HG03045 (cell line): ENCODE results near the gene RBM17.
"Not testable (repeated sequence)": the region's sequence is repeated elsewhere in the genome, so short reads cannot be mapped to it uniquely, and the experiment has no call there.

Experiments
- ATAC-seq: cut with Tn5 transposase; IDR thresholded peaks from one replicate; pipeline ENCODE4 v1.9.1; 2021; ENCODE audit warnings: mild to moderate bottlenecking, moderate library complexity; ENCODE audit not compliant: unreplicated experiment

Gene RBM17

DNA sequence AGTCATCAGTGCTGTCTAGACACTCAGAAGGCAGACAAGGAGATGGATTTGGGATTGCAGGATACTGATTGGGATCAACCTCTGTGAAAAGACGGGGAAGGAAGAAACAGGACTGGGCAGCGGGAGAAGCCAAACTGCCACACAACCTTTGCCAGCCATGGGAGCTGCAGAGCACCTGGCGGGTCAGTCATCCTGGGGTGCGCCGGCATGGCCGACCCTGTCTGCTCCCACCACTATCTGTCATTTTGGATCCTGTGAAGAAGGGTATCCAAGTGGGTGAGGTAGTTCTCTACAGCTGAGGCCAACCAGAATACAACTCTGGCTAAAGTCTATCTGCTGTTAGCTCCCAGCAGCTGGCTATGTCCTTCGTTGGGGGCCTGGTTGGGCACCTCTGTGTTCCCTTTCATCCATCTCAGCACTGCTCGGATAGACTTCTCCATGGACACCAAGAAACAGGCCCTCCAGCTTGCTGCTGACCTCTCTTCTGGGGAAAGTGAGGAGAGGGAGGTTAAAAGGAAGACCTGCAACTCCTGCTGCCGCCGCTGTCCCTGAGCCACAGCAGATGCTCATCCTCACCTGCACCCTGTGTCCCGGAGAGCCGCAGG lies 11.7 kb upstream of the RBM17 start:
- no peak for ATAC-seq

DNA sequence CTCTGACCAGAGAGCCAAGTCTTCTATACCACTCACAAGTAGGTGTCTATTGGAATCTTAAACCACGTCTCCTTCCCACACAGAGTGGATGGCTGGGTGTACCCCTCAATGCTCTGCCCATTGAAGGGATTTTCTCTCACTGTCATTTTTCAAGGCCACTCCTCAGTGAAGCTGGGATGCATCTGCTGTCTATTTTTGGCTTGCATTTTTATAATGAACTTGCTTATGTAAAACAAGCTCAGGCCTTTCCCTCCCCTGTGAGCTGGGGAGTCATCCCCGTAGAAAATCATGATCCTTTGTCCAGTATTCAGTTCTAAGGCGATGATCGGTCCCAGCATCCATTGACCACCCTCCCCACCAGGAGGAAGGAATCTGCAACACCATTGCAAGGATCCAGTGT lies 9.8 kb upstream of the RBM17 start:
- no peak for ATAC-seq

DNA sequence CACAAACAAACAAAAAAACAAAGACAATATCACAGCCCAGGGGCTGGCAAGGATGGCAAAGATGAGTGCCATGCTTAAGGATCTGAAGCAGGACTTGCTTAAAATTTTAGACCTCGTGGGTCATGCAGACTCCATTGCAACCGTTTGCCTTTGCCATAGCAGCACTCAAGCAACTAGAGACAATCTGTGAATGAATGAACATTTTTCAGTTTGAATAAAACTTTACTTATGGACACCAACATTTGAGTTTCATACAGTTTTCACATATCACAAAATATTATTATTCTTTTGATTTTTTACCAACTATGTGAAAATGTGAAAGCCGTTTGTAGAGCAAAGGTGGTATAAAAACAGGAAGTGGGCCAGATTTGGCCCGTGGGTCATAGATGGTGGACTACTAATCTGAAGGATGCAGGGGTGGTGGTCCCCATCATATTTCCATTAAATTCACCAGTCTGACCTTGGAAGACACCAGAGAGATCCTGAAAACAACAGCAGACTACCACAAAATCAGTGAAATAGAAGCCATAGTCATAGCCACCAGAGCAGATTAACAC lies 8.3 kb upstream of the RBM17 start:
- ATAC-seq, result no peak

DNA sequence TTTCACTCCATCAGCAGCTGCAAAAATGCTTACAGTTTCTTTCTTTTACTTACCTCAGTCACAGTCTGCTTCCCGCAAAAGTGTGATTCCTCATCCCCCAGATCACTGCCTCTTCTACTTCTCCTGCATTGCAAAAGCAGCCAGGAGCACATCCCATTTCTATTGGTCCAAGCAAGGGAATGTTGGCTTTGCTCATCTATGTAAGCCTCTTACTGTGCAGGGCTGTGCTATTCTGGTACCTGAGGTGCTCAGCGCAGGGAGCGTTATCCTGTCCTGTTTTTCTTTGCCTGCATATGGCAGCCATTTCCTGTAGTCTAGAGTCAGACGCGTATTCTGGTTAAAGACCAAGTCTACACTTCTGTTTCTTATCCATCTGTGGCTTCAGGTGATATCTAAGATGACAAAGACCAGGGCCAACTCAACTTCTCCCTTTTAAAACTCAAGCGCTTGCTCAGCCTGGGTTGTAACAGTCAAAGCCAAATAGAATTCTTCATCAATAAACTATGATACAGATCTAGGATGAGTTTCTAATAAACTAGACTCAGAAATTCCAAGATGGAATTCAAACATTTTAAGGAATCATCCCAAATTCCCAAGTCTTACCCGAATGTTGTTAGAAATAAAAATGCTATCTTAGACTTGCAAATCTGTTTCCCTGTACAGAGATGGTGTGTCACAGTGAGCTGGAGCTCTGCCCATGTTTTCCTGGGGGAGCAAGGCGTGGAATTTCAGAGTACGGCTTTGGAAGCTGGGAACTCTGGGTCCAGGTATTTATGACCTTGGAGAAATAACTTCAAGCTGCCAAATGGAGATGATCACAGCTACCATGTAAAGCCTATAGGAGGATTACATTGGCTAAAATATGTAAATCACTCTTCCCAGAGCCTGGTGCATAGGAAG lies 6.1 kb upstream of the RBM17 start:
- ATAC-seq, result no peak

DNA sequence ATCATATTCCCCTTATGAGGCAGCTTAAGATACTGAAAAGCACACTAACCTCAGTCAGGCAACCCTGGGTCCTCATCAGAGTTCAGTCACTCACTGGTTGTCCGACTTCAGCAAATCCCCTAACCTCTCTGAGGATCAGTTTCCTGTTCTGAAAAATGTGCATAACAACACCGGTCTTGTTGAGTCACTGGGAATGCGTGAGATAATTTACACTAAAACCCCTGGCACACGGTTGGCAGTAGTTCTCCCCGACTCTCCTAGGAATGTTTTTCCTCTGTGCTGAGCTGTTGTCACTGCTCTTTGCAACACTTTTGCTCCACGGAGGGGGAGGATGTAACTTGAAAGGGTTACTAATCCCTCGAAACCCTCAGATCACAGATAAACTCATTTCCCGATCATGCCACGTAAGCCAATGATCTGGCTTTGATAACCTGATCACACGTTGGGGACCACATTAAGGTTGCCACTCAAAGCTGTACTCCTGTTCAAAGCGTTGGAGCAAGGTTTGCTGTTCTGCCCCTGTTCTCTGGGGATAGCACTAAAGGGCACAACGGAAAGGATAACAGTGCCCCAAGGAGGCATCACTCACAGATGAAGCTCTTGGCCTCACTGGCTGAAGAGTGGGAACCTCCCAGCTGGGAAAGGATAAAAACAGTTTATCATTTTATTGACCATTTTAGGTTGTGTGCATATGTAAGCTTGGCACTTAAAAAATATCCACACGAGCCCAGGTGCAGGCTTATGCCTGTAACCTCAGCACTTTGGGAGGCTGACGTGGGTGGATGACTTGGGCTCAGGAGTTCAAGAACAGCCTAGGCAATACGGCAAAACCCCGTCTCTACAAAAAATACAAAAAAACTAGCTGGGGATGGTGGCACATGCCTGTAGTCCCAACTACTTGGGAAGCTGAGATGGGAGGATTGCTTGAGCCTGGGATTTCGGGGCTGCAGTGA lies 5.0 kb upstream of the RBM17 start:
- ATAC-seq, result no peak

DNA sequence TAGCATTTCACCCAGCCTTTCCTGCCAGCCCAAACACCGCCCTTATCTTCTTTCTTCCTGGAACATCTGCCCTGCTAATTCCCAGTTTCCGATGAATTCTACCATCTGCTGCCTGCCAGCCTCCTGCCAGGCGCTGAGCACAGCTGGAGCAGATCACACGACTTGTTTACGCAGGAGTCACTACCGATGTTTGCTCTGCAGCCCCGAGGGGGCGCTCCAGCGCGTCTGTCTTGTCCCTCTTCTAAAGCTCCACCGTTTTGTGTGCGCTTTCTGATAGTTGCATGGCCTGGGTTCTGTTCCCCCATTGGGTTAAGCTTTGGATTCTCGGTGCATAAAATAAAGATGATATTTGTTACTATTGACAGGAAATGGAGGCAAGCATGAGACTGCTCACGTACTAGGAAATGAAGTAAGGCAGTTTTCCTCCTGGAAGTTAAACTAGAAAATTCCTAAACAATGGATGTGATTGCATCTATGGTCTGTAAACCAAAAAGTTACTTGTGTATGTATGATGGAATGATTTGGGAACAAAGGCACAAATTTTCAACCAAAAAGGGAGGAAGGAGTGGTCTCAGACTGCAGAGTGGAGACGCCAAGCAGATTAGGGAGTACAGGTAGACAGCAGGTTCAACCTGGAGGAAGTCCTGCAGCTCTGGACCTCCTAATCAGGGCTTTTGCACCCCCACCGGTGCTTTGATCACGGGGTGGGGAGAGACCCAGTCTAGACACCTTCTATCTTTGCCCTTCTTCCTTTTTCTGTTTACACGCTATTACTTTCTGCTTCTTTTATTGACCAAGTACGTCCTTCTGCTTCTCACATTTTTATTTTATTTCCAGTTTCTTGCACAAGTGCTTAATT lies 2.2 kb upstream of the RBM17 start:
- peak; percentile 38 for ATAC-seq

DNA sequence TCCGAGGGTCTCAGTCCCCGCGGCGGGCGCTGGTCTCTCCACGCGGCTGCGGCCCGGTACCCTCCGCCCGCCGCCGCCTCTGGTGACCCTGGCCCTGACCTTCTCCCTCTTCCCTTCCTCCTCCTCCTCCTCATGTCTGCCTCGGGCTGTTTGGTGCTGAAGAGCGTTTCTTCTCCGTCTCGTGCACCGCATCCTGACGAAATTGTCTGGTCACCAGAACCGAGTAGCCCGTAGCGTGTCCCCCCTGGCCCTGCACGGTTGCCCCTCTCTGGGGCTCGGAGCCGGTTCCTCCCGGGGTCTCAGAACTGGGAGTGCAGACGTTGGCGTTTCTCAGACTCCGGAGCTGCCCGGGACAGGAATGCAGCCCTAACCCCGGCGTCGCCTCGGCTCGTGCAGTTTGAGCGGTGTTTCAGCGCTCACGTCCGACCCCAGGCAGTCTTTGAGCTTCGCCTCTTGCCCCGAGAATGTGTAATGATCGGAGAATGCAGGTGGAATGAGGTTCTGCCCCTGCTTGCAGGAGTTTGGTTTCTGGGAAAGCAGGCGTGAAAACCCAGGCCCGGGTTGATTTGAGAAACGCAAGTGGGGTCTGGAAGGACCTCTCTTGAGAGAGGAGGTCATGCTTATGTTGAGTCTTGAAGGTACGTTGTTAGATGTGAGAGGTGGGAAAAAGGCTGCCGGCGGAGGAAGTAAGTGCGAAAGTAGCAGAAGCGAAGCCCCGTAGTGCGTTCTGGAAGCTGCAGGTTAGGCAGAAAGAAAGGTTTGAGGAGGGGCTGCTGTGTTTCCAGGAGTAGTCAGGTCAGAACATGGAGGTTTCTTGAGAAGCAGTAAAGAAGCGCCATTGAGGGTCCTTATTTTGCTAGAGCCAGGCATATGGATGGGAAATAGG lies 743 bp downstream of the RBM17 start:
- ATAC-seq, result peak; percentile 31

DNA sequence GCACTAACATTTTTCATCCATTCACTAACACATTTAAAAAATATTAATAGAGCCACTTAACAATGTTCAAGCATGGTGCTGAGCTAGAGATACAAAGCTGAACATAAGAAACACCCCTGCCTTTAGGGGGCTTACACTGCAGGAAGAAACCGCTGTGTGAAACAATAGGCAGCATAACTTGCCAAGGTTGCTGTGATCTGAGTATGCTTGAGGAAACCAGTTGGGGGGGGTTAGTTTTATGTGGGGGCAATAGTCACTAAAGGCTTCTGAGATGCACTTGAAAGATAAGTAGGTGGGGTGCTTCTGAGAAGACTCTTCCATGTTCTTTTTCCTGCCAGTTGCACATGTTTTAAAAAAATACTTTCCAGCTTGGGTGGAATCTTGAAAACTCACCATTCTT lies 2.8 kb downstream of the RBM17 start:
- no peak for ATAC-seq

DNA sequence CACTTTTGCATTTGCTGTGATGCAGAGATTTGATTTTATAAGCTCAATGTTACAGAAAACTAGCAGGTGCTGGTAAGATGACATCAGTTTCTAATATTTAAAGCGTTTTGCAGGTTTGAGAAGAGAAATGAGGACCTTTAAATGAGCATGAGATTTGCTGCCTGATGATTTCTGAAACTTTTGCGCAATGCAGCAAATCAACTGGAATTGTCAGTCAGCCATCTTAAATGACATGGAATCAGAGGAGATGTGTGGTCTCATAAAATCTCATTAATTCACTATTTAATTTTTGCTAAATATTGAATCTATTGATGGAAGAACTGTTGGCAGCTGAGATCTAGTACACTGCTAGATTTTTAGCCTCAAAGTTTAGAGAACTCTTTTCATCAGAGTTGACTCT lies 3.9 kb downstream of the RBM17 start:
- no peak for ATAC-seq

DNA sequence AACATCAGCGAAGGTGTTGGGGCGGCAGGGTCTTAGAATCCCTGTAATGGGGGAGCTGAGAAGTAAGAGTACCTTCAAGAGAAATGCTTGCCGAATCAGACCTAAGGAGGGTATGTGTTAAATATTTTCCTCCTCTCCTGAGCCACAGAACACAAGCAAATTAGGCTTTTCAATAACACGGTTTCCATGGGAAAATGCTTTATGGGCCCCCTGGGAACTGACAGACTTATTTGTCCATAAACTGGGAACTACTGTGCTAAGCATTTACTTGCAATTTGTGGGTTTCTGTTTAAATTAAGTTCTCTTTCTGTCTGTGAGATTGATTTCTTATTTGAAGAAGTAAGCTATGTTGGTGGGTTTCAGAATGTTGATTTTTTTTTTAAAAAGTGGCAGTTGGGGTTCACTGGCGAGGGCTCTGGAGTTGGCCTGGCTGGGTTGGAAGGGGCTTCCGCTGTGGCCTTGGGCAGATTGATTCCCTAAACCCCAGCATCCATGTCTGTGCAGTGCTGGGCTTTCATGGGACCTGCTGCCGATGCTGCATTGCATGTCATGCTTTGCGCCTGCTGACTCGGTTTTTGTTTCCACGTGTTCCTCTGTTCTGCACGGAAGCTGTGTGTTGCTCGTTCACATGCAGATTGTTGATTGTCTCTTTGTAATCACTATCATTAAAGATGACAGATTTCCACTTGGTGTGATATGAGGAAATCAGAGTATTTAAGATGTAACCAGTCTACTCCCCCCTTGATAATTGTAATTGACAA lies 7.2 kb downstream of the RBM17 start:
- ATAC-seq, result no peak

DNA sequence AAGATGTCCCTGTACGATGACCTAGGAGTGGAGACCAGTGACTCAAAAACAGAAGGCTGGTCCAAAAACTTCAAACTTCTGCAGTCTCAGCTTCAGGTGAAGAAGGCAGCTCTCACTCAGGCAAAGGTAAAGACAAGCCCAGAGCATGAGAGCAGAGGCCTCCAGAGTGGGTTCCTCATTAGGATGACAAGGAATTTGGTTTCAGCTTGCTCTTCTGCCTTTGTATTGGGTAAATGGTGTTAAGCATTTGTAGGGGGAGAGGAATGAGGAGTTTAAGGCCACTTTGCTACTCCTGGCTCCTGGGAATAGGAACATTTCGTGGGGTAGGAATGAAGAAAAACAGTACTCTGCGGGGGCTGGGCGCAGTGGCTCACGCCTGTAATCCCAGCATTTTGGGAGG lies 8.2 kb downstream of the RBM17 start:
- no peak for ATAC-seq

DNA sequence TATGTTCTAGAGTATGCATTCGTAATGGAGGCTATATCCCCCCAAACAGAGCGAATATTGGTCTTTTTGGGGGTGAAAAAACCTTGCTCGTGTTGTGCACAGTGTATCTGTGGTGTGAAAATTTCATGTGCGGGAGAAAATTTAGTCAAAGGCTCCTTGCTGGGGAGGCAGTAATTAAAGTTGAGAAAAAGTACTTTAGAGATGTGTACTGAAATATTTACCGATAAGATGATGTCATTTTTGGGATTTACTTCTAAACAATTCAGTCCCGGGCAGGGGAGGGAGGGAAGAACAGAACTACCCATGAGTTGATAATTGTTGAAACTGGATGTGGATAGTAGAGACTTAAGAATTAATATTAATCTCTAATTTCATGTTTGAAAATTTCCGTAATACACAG lies 9.3 kb downstream of the RBM17 start:
- ATAC-seq, result no peak

DNA sequence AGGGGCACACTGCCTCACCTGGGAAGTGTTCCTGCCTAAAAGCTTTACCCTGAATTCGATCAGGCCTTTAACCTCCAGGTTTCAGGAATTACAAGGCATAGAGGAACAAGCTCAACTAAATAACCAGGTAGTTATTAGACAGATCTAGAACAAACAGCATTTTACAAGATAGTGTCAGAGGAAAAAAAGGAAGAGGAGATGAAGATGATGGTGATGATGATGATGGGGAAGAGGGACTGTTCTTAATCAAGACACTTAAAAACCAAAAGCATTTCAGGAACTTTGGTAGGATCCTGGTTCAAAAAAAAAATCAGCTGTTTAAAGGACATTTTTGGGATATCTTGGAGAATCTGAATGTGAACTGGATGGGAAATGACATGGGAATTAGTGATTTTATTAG lies 11.5 kb downstream of the RBM17 start:
- ATAC-seq, result no peak

DNA sequence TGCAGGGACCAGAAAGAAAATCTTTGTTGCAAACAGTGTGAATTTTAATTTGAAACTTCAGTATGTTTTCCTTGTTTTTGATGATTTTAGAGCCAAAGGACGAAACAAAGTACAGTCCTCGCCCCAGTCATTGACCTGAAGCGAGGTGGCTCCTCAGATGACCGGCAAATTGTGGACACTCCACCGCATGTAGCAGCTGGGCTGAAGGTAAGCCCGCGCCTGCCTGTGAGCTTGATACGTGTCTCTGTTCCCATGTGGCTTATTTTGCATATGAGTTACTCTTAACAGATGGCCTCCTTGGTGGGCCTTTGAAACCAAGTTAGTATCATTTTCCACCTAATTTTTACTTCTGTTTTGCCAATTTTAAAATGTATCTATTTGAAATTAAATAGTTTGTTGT lies 12.3 kb downstream of the RBM17 start:
- ATAC-seq, result peak; percentile 57

DNA sequence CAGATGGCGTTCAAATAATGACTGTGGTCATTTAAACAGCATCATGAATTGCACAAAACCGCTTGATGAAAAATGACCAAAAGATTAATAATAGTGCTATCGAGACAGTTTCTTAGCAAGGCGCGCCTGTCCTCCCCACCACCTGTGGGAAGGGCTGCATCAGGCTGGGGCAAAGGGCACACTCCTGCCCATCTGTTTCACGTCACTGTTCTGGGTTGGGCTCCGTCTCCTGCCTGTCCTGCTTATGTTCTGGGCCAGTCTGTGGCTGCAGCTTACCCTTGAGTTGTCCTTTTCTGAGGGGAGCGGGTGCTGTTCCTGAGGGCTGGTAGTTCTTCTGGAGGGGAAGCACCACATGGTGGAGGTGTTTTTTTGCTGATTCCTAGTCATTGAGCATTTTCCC lies 13.3 kb downstream of the RBM17 start:
- ATAC-seq, result no peak

DNA sequence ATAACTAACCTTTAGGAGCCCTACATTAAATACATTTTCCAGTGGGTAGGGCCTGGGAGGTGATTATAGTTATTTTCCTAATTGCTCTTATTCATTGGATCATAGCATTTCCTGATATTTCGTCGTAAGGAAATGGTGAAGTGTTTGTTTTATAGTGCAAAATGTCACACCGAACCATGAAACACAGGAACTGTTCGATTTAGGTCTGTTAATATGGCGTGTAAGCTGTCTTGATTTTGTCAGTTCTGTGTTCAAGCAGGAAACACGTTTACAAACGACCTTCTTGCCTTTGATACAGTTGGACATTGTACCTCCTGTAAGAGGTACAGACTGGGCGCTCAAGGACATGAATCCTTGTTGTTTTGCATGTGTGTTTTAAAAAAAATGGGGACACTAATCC lies 14.8 kb downstream of the RBM17 start:
- no peak for ATAC-seq

DNA sequence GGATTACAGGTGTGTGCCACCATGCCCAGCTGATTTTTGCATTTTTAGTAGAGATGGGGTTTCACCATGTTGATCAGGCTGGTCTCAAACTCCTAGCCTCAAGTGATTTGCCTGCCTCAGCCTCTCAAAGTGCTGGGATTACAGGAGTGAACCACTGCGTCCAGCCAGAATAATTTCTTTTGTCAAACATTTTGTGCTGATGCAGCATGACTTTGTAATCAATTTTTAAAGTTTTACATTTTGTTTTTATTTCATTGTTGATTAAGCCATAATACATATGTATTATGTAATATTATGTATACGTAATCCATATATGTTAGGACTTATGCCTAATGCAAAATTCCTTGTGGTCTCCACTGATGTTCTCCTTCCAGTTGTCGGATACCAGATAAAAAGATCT lies 18.8 kb downstream of the RBM17 start:
- not testable (repeated sequence) for ATAC-seq

DNA sequence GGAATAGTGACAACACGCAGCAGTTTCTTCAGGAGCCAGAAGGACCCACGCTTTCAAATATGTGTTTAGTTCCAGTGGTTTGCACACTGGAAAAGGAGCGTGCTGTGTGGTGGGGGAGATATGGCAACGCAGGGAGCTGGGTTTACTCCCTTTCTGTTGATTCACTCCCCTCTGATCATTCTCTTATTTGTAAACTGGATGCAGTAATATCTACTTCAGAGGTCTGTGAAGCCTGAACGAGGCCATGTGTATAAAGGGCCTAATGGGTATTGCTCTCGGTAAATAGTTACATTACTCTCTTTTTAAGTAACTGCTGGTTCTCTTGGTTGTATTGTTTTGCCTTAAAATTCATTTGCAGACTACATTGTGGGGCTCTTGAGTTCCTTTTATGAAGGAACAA lies 19.2 kb downstream of the RBM17 start:
- ATAC-seq, result no peak
